Keratinocyte (primary cell): ENCODE measurements around the gene KLF7. TPM values are rescaled to one million over a fixed set of nuclear protein-coding genes. Genes with fewer than 3 reads are reported as not detected.

Source experiments
- DNase-seq: peaks from one replicate; pipeline ENCODE4 v3.0.0-alpha.2; 2011; ENCODE audit warnings: low read depth, missing footprints, low spot score
- FAIRE-seq: peaks from 2 replicates; lab custom pipeline; 2011; peaks lifted over from hg19 to GRCh38; lab: Jason Lieb, UNC
- H2AFZ ChIP-seq: 2 replicates; pipeline ENCODE4 v1.6.0; 2012; ENCODE audit warnings: low read length, control low read depth, inconsistent platforms; ENCODE audit not compliant: control insufficient read depth
- H3K27ac ChIP-seq: 2 replicates; pipeline ENCODE4 v1.5.1; 2011; ENCODE audit warnings: low read length; ENCODE audit not compliant: control insufficient read depth, insufficient read depth
- H3K27me3 ChIP-seq: 3 replicates; pipeline ENCODE4 v1.6.0; 2011; ENCODE audit warnings: low read length; ENCODE audit not compliant: control insufficient read depth, insufficient read depth; ENCODE audit errors: extremely low read depth
- H3K36me3 ChIP-seq, 2 experiments: 2 replicates in 1 of 2; 3 replicates in 1 of 2; pipeline ENCODE4 v1.5.1; 2011; ENCODE audit warnings: low read length in 2 of 2, mild to moderate bottlenecking in 1 of 2; ENCODE audit not compliant: control insufficient read depth in 2 of 2, insufficient read depth in 2 of 2; ENCODE audit errors: extremely low read depth in 1 of 2
- H3K4me1 ChIP-seq: 3 replicates; pipeline ENCODE4 v1.5.1; 2011; ENCODE audit warnings: low read length; ENCODE audit not compliant: control insufficient read depth, insufficient read depth; ENCODE audit errors: extremely low read depth
- H3K4me2 ChIP-seq: 3 replicates; pipeline ENCODE4 v1.6.0; 2011; ENCODE audit warnings: low read depth, low read length; ENCODE audit not compliant: control insufficient read depth, insufficient read depth; ENCODE audit errors: extremely low read depth
- H3K4me3 ChIP-seq, 3 experiments: fragments of 200-600 bp in 1 of 3; sonication (generic) in 1 of 3; 2 replicates in 2 of 3; 3 replicates in 1 of 3; pipeline ENCODE4 v1.5.1; 2011 to 2016; ENCODE audit warnings: low read length in 3 of 3, mild to moderate bottlenecking in 3 of 3, control low read depth in 2 of 3, inconsistent platforms in 1 of 3, low read depth in 1 of 3, mixed read lengths in 1 of 3, mixed run types in 1 of 3, moderate library complexity in 1 of 3; ENCODE audit not compliant: control insufficient read depth in 2 of 3, insufficient read depth in 2 of 3; ENCODE audit errors: extremely low read depth in 1 of 3
- H3K79me2 ChIP-seq: 2 replicates; pipeline ENCODE4 v1.6.0; 2012; ENCODE audit warnings: low read length; ENCODE audit not compliant: control insufficient read depth, insufficient read depth
- H3K9ac ChIP-seq: 3 replicates; pipeline ENCODE4 v1.6.0; 2011; ENCODE audit warnings: low read length; ENCODE audit not compliant: control insufficient read depth, insufficient read depth; ENCODE audit errors: extremely low read depth
- H3K9me1 ChIP-seq: 3 replicates; pipeline ENCODE4 v1.6.0; 2011; ENCODE audit warnings: low read length; ENCODE audit not compliant: control insufficient read depth, insufficient read depth; ENCODE audit errors: extremely low read depth
- H3K9me3 ChIP-seq: 2 replicates; pipeline ENCODE4 v1.5.1; 2012; ENCODE audit warnings: low read depth, low read length; ENCODE audit not compliant: control insufficient read depth
- H4K20me1 ChIP-seq: 3 replicates; pipeline ENCODE4 v1.6.0; 2011; ENCODE audit warnings: low read length; ENCODE audit not compliant: control insufficient read depth, insufficient read depth; ENCODE audit errors: extremely low read depth
- EZH2 ChIP-seq: IDR thresholded peaks from one replicate; pipeline ENCODE4 v1.6.1; 2012; ENCODE audit warnings: inconsistent platforms, mild to moderate bottlenecking, low read length, moderate library complexity
- dilution Hi-C: fragments of 300-500 bp; cut with MboI; formaldehyde crosslinking; loops from one replicate; pipeline ENCODE4 v1.7.0; 2020; ENCODE audit warnings: low sequenced_read_pairs; ENCODE audit not compliant: extremely low pct_ligation_motif_present
- polyA plus RNA-seq, 5 experiments: library from polyadenylated mRNA; depleted of rRNA in 3 of 5; stranded (reverse) in 3 of 5; stranded (forward) in 1 of 5; unstranded in 1 of 5; fragments of >200 nt; gene quantifications; 1 replicate in 1 of 5; 2 replicates in 3 of 5; 3 replicates in 1 of 5; pipeline versions ENCODE4 v1.2.1 to v1.2.3, GENCODE V29; 2011 to 2012; ENCODE audit warnings: missing spikeins in 2 of 5, low read depth in 1 of 5, low replicate concordance in 1 of 5
- TF ChIP-seq, protein P1 (sequence below), 3 experiments: IDR thresholded peaks in 1 of 3; conservative IDR thresholded peaks in 1 of 3; optimal IDR thresholded peaks in 1 of 3; 2 replicates in 2 of 3; 3 replicates in 1 of 3; pipeline versions ENCODE3 to v1.5.1; 2011; ENCODE audit warnings: low read length in 3 of 3, mild to moderate bottlenecking in 3 of 3, moderate library complexity in 2 of 3, control low read depth in 1 of 3, inconsistent platforms in 1 of 3; ENCODE audit not compliant: insufficient read depth in 2 of 3; ENCODE audit errors: extremely low read depth in 1 of 3

The KLF7 gene
- polyA plus RNA-seq, 1 donor (not counting 4 experiments of a cell fraction or from before 2014, with no cell fraction given) = 44.7 TPM

GRCh38 chr2:207041279-207041678, 124.5 kb downstream of the KLF7 start:
- dilution Hi-C loops = no loop called here
- FAIRE-seq (no peak), DNase-seq (no peak)
- no peak for TF ChIP-seq EZH2
- H3K9ac ChIP-seq = no peak overlapping the region
- no peak overlapping the region for H3K4me2 ChIP-seq
- H3K27me3 ChIP-seq = no peaks in the 10 kb centered on the region
- no peaks in the 10 kb centered on the region for H3K36me3 ChIP-seq
- H3K4me3 ChIP-seq = no peak overlapping the region
- no peaks in the 10 kb centered on the region for H3K9me3 ChIP-seq
- no peak overlapping the region for H3K27ac ChIP-seq
- H3K4me1 ChIP-seq = no peaks in the 10 kb centered on the region
- no peaks in the 10 kb centered on the region for H4K20me1 ChIP-seq
- H2AFZ ChIP-seq = no peak overlapping the region
- H3K9me1 ChIP-seq = no peaks in the 10 kb centered on the region
- H3K79me2 ChIP-seq = no peaks in the 10 kb centered on the region

DNA sequence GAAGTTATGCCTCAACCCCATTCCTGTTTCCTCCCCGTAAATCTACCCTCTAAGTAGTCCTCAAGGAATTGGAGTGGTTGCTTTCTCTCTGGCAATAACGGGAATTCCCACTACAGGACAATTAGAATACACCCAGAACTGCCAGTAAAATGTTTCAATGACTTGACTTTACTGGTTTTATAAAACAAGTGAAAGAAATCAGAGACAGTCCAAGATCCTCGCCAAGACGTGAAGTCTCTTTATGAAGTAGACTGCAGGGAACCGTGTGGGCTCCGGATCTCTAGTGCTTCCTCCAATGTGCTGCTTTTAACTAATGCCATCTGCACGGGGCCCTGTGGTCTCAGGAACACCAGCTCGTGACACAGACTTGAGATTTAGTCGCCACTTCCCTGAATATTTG, 125.1 kb downstream of the KLF7 start:
- no peak overlapping the region for H3K4me3 ChIP-seq
- H3K79me2 ChIP-seq = no peaks in the 10 kb centered on the region
- TF ChIP-seq EZH2 = no peak
- TF ChIP-seq, protein P1, sequence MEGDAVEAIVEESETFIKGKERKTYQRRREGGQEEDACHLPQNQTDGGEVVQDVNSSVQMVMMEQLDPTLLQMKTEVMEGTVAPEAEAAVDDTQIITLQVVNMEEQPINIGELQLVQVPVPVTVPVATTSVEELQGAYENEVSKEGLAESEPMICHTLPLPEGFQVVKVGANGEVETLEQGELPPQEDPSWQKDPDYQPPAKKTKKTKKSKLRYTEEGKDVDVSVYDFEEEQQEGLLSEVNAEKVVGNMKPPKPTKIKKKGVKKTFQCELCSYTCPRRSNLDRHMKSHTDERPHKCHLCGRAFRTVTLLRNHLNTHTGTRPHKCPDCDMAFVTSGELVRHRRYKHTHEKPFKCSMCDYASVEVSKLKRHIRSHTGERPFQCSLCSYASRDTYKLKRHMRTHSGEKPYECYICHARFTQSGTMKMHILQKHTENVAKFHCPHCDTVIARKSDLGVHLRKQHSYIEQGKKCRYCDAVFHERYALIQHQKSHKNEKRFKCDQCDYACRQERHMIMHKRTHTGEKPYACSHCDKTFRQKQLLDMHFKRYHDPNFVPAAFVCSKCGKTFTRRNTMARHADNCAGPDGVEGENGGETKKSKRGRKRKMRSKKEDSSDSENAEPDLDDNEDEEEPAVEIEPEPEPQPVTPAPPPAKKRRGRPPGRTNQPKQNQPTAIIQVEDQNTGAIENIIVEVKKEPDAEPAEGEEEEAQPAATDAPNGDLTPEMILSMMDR (optimal IDR thresholded peaks at IDR 0.05 in 1 of 3, IDR thresholded peaks at IDR 0.05 in 1 of 3, conservative IDR thresholded peaks at IDR 0.05 in 1 of 3; ENCODE audit: extremely low read depth in 1 of 3, insufficient read depth in 2 of 3, low read length in 3 of 3) = no peak
- no peaks in the 10 kb centered on the region for H3K27me3 ChIP-seq
- dilution Hi-C loops = no loop called here
- H3K9me1 ChIP-seq = no peaks in the 10 kb centered on the region
- no peak overlapping the region for H3K4me2 ChIP-seq
- FAIRE-seq (no peak), DNase-seq (no peak)
- H3K4me1 ChIP-seq = no peaks in the 10 kb centered on the region
- H4K20me1 ChIP-seq = no peaks in the 10 kb centered on the region
- no peak overlapping the region for H3K9ac ChIP-seq
- H3K36me3 ChIP-seq = no peaks in the 10 kb centered on the region
- H3K27ac ChIP-seq = no peak overlapping the region
- no peaks in the 10 kb centered on the region for H3K9me3 ChIP-seq
- H2AFZ ChIP-seq = no peak overlapping the region

GRCh38 chr2:207039225-207039624, 126.5 kb downstream of the KLF7 start:
- no peak overlapping the region for H3K4me3 ChIP-seq
- no peaks in the 10 kb centered on the region for H3K27me3 ChIP-seq
- H3K36me3 ChIP-seq = no peaks in the 10 kb centered on the region
- no peak overlapping the region for H3K27ac ChIP-seq
- H2AFZ ChIP-seq = no peak overlapping the region
- H3K9me3 ChIP-seq = no peaks in the 10 kb centered on the region
- no peak overlapping the region for H3K9ac ChIP-seq
- no peak overlapping the region for H3K4me2 ChIP-seq
- DNase-seq (no peak), FAIRE-seq (peak; percentile 20)
- H3K4me1 ChIP-seq = no peaks in the 10 kb centered on the region
- H3K9me1 ChIP-seq = no peaks in the 10 kb centered on the region
- H3K79me2 ChIP-seq = no peaks in the 10 kb centered on the region
- no peak for TF ChIP-seq EZH2
- TF ChIP-seq, protein P1 (optimal IDR thresholded peaks at IDR 0.05 in 1 of 3, IDR thresholded peaks at IDR 0.05 in 1 of 3, conservative IDR thresholded peaks at IDR 0.05 in 1 of 3; ENCODE audit: extremely low read depth in 1 of 3, insufficient read depth in 2 of 3, low read length in 3 of 3) = peak in 1 of 3 experiments; percentile 5
- dilution Hi-C loops = no loop called here
- no peaks in the 10 kb centered on the region for H4K20me1 ChIP-seq
